Endothelial cell (in vitro differentiated cells): ENCODE measurements around the gene ROGDI. TPM values are rescaled to one million over a fixed set of nuclear protein-coding genes. Genes with fewer than 3 reads are reported as not detected.
"Not testable (repeated sequence)": the region's sequence is repeated elsewhere in the genome, so short reads cannot be mapped to it uniquely, and the experiment has no call there.

Experiments
- DNase-seq: peaks from one replicate; pipeline ENCODE4 v3.0.0; 2021; ENCODE audit warnings: low spot score
- H3K27ac Mint-ChIP-seq: one replicate; pipeline ENCODE4 v1.8.0; 2021; ENCODE audit warnings: mixed read lengths, inconsistent platforms; ENCODE audit not compliant: unreplicated experiment
- H3K27me3 Mint-ChIP-seq: one replicate; pipeline ENCODE4 v1.8.0; 2021; ENCODE audit warnings: mild to moderate bottlenecking, moderate library complexity, mixed read lengths, inconsistent platforms; ENCODE audit not compliant: unreplicated experiment
- H3K36me3 Mint-ChIP-seq: one replicate; pipeline ENCODE4 v1.8.0; 2021; ENCODE audit warnings: mild to moderate bottlenecking, low read depth, mixed read lengths, inconsistent platforms; ENCODE audit not compliant: unreplicated experiment
- H3K4me1 Mint-ChIP-seq: one replicate; pipeline ENCODE4 v1.8.0; 2021; ENCODE audit warnings: mild to moderate bottlenecking, mixed read lengths, inconsistent platforms; ENCODE audit not compliant: unreplicated experiment
- H3K4me3 Mint-ChIP-seq: one replicate; pipeline ENCODE4 v1.8.0; 2021; ENCODE audit warnings: mild to moderate bottlenecking, mixed read lengths, inconsistent platforms; ENCODE audit not compliant: unreplicated experiment
- H3K9me3 Mint-ChIP-seq: one replicate; pipeline ENCODE4 v1.8.0; 2021; ENCODE audit warnings: mixed read lengths, inconsistent platforms; ENCODE audit not compliant: unreplicated experiment
- total RNA-seq: library from RNA; stranded (reverse); fragmentation: NEBNext Ultra II Directional; extraction: Animal tissue kit (Norgen Biotek cat#: 25700); gene quantifications from one replicate; pipeline ENCODE4 v1.2.1, GENCODE V29; 2021; ENCODE audit not compliant: unreplicated experiment
- TF ChIP-seq, protein P1 (sequence below): fragments of 200-600 bp; sonication (generic); IDR thresholded peaks from one replicate; pipeline ENCODE4 v1.5.0; 2021; ENCODE audit warnings: antibody characterized with exemption; ENCODE audit not compliant: unreplicated experiment

The ROGDI gene
- total RNA-seq, 1 donor from 2014 or later: 46.2 TPM

DNA sequence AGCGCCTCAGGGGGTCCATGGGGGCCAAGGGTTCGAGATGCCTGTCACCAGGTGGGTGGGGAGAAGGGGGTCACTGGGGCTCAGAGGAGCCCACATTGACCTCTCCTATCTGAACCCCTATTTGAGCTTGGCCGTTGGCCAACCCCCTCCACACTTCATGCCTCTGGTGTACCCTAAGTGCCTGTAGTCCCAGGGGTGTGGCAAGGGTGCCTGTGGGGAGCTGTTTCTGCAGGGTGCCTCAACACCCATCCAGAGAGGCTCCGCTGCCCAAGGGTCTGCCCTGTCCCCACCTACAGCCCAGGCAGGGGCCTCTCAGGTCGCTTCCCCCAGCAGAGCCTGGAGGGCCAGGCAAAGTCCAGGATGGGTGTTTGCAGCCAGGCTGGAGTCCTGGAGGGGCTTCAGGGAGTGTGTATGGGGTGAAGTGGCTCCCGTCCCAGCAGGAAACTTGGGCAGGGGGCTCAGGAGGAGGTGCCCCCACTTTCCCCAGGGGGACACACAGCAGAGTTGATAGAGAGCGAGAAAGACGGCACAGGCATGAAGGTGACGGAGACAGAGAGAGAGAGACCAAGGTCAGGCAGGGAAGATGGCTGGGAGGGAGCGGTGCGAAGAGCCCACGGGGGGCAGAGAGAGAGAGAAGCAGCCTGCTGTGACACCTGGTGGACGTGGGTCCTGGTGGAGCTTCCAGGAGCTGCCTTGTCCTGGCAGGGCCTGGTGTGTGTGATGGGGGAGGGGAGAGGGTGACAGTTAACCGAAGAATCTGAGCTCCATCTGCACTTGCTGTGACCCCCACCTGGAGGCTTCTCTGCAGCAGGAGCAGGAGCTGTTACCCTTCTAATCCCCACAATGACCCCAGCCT lies 14.6 kb downstream of the ROGDI start, which contains the start of gene SEPTIN12:
Gene SEPTIN12, minus strand, starts transcription at position 719 of the 856 bp plus-strand sequence. Its CDS starts 700 bp downstream, at position 19.
- no peak for DNase-seq
- no peak within 1 kb of the TSS for H3K4me3 Mint-ChIP-seq
- H3K4me1 Mint-ChIP-seq: no peaks in the 10 kb centered on the region
- TF ChIP-seq, protein P1, sequence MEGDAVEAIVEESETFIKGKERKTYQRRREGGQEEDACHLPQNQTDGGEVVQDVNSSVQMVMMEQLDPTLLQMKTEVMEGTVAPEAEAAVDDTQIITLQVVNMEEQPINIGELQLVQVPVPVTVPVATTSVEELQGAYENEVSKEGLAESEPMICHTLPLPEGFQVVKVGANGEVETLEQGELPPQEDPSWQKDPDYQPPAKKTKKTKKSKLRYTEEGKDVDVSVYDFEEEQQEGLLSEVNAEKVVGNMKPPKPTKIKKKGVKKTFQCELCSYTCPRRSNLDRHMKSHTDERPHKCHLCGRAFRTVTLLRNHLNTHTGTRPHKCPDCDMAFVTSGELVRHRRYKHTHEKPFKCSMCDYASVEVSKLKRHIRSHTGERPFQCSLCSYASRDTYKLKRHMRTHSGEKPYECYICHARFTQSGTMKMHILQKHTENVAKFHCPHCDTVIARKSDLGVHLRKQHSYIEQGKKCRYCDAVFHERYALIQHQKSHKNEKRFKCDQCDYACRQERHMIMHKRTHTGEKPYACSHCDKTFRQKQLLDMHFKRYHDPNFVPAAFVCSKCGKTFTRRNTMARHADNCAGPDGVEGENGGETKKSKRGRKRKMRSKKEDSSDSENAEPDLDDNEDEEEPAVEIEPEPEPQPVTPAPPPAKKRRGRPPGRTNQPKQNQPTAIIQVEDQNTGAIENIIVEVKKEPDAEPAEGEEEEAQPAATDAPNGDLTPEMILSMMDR: no peak
- H3K27me3 Mint-ChIP-seq: peaks cover 8% of the 10 kb centered on the region
- peaks cover 10% of the 10 kb centered on the region for H3K36me3 Mint-ChIP-seq
- H3K27ac Mint-ChIP-seq: no peak within 1 kb of the TSS
- H3K9me3 Mint-ChIP-seq: no peaks in the 10 kb centered on the region

DNA sequence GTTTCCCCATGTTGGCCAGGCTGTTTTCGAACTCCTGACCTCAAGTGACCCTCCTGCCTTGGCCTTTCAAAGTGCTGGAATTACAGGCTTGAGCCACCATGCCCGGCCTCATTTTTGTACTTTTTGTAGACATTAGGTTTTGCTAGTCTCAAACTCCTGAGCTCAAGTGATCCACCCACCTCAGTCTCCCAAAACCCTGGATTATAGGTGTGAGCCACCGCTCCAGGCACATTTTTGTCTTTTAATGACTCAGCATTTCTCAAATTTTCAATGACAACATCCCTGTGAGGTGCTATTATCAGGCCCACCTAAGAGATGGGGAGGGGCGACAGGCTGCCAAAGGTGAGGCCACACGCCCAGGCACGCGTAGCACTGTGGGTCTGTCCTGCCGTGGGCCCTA lies 15.4 kb downstream of the ROGDI start:
- H3K36me3 Mint-ChIP-seq: peaks cover 11% of the 10 kb centered on the region
- TF ChIP-seq, protein P1: no peak

DNA sequence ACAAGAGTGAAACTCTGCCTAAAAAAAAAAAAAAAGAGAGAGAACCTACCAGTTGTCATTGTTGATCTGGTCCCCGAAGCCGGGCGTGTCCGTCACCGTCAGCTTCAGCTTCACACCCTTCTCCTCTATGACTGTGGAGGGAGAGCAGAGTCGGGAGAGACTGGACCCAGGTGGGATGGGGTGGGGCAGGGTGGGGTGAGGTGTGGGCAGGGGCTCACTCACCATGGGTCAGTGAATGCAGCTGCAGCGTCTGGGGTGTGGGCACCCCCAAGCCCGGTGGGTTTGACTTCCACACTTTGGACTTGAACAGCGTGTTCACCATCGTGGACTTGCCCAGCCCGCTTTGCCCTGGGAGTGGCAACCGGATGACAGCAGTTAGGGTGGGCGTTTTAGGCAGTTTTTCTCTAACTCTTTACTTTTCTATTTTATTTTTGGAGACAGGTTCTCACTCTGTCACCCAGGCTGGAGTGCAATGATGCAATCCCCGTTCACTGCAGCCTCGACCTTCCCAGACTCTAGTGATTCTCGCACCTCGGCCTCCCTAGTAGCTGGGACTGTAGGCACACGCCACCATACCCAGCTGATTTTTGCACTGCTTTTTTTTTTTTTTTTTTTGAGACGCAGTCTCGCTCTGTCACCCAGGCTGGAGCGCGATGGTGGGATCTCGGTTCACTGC lies 16.5 kb downstream of the ROGDI start:
- TF ChIP-seq, protein P1: no peak
- Mint-ChIP-seq H3K4me3 (no peak overlapping the region), H3K4me1 (no peaks in the 10 kb centered on the region), H3K36me3 (peaks cover 11% of the 10 kb centered on the region), H3K27me3 (peaks cover 10% of the 10 kb centered on the region), H3K27ac (no peak overlapping the region), H3K9me3 (no peaks in the 10 kb centered on the region)
- no peak for DNase-seq

More for the DNA sequence above, 15.4 kb downstream of the ROGDI start:
- Mint-ChIP-seq H3K9me3 (no peaks in the 10 kb centered on the region), H3K27ac (no peak overlapping the region), H3K27me3 (peaks cover 10% of the 10 kb centered on the region), H3K4me3 (no peak overlapping the region), H3K4me1 (no peaks in the 10 kb centered on the region)
- DNase-seq: no peak

DNA sequence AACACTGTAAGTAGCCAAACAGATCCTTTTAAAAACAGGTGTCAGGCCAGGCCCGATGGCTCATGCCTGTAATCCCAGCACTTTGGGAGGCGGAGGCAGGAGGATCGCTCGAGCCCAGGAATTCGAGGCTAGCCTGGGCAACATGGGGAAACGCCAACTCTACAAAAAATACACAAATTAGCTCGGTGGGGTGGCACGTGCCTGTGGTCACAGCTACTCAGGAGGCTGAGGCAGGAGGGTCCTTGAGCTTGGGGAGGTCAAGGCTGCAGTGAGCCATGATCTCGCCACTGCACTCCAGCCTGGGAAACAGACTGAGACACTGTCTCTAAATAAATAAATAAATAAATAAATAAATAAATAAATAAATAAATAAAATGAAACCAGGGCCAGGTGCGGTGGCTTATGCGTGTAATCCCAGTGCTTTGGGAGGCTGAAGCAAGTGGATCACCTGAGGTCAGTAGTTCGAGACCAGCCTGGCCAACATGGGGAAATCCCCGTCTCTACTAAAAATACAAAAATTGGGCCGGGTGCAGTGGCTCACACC lies 17.9 kb downstream of the ROGDI start:
- H3K4me1 Mint-ChIP-seq, DNase-seq, H3K9me3 Mint-ChIP-seq, H3K27ac Mint-ChIP-seq, H3K27me3 Mint-ChIP-seq, H3K4me3 Mint-ChIP-seq: not testable (repeated sequence)
- peaks cover 11% of the 10 kb centered on the region for H3K36me3 Mint-ChIP-seq

DNA sequence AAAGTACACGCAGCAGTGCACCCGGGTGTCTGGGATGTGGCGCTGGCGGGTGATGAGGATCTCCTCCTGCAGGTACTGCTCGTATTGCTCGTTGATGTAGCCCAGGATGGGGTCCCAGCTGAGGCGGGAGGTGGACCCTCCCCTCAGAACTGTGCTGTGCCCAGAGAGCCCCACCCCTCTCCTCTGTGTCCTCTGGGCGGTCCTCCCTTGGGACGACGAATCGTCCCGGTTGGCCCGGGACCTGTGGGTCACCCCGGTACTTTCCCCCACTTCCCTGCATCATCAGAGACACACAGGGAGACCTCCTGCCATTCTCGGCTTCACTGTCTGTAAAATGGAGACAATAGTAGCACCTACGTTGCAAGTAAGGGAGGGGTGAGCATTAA lies 18.5 kb downstream of the ROGDI start:
- Mint-ChIP-seq H3K27me3 (peaks cover 10% of the 10 kb centered on the region), H3K36me3 (peaks cover 11% of the 10 kb centered on the region), H3K27ac (no peak overlapping the region), H3K4me3 (no peak overlapping the region), H3K4me1 (no peaks in the 10 kb centered on the region), H3K9me3 (no peaks in the 10 kb centered on the region)
- no peak for DNase-seq
- TF ChIP-seq, protein P1: no peak
